ENCODE measurements around the gene PLEKHN1.
"Not testable (repeated sequence)": the region's sequence is repeated elsewhere in the genome, so short reads cannot be mapped to it uniquely, and the experiment has no call there.

PLEKHN1 gene

DNA sequence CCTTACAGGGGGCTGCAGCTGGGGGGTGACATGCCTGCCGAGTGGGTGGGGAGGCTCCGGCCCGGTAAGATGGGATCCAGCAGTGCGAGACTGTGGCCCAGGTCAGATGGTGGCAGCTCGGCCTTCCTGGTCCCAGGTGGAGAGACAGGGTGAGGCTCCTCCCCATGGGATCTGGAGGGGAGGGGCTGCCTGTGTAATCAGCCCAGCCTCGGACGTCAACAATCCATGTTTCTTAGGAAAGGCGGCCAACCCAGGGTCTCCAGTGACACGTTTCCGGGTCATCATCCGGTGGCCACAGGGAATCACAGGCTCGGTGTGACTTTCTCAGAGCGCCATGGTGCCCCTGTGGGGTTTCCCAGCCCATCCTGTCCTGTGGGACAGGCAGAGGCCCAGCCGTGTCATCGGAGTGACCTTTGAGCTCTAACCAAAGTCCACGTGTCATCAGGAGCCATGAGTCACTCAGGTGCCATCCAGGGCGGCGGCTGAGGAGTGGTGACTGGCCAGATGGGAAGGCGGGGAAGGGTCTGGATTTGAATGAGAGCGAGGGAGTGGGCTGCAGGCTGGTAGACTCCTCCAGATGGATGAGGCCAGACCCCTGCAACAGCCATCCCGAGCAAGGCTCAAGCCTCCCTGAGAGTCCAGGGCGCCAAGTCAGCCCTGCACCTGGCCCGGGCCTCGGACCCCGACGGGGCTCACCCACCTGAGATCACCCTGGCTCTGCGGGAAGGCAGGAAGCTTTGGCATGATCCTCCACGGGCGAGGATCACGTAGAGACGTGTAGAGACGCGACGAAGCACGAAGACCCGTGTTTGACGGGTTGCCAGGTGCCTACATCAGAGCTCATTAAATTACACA lies 40.2 kb downstream of the PLEKHN1 start:
- no peak for DNase-seq (ENCODE audit: low spot score)
- TF ChIP-seq CTCF (IDR thresholded peaks at IDR 0.05; ENCODE audit: extremely low read depth, missing control alignments) = no peak

DNA sequence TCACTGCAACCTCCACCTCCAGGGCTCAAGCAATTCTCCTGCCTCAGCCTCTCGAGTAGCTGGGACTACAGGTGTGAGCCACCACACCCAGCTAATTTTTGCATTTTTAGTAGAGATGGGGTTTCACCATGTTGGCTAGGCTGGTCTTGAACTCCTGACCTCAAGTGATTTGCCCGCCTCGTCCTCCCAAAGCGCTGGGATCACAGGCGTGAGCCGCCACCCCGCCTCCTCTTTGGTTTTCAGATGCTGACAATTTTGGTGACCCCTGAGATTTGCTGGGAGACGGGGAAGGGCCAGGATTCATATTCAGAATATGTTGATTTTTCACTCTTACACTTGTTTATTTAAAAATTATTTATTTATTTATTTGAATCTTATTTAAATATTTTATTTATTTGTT lies 43.8 kb downstream of the PLEKHN1 start:
- DNase-seq (ENCODE audit: low spot score) = not testable (repeated sequence)

DNA sequence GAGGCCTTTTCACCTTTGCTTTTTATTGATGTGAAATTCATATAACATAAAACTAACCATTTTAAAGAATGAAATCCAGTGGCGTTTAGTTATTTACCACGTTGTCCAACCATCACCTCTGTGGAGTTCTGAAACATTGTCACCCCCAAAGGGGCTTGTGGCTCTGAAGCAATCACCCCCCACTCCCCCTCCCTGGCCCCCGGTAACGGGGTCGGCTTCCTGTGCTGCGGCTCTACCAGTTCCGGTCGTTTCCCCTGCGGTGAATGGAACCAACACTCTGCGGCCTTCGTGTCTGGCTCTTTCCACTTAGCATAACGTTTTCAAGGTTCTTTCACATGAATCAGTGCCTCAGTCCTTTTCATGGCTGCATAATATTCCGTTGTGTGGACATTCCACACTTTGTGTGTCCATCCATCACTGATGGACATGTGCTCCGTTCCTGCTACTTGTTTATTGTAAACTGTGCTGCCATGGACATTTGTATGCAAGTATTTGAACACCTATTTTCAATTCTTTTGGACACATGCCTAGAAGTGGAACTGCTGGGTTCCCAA lies 45.2 kb downstream of the PLEKHN1 start:
- DNase-seq (ENCODE audit: low spot score) = no peak
- TF ChIP-seq CTCF (IDR thresholded peaks at IDR 0.05; ENCODE audit: extremely low read depth, missing control alignments) = no peak

DNA sequence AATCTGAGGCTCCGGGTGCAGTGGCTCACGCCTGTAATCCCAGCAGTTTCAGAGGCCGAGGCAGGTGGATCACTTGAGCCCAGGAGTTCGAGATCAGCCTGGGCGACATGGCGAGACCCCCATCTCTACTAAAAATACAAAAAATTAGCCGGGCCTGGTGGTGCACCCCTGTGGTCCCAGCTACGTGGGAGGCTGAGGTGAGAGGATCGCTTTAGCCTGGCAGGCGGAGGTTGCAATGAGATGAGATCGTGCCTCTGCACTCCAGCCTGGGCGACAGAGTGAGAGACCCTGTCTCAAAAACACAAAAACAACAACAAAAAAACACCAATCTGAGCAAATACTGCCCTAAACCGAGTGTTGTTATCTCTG lies 46.4 kb downstream of the PLEKHN1 start:
- DNase-seq (ENCODE audit: low spot score) = not testable (repeated sequence)

- no peak for TF ChIP-seq CTCF (IDR thresholded peaks at IDR 0.05; ENCODE audit: extremely low read depth, missing control alignments)
- DNase-seq (ENCODE audit: low spot score) = peak; percentile 84
These were observed 47.0 kb downstream of the PLEKHN1 start, which contains the start of gene ISG15 for GRCh38 chr1:1013105-1013921. ISG15 (plus strand) TSS chr1:1013497; CDS start chr1:1013574, 77 bp downstream.

GRCh38 chr1:1013922-1014648 lies 47.8 kb downstream of the PLEKHN1 start:
- peak; percentile 62 for DNase-seq (ENCODE audit: low spot score)
- TF ChIP-seq CTCF (IDR thresholded peaks at IDR 0.05; ENCODE audit: extremely low read depth, missing control alignments) = no peak

DNA sequence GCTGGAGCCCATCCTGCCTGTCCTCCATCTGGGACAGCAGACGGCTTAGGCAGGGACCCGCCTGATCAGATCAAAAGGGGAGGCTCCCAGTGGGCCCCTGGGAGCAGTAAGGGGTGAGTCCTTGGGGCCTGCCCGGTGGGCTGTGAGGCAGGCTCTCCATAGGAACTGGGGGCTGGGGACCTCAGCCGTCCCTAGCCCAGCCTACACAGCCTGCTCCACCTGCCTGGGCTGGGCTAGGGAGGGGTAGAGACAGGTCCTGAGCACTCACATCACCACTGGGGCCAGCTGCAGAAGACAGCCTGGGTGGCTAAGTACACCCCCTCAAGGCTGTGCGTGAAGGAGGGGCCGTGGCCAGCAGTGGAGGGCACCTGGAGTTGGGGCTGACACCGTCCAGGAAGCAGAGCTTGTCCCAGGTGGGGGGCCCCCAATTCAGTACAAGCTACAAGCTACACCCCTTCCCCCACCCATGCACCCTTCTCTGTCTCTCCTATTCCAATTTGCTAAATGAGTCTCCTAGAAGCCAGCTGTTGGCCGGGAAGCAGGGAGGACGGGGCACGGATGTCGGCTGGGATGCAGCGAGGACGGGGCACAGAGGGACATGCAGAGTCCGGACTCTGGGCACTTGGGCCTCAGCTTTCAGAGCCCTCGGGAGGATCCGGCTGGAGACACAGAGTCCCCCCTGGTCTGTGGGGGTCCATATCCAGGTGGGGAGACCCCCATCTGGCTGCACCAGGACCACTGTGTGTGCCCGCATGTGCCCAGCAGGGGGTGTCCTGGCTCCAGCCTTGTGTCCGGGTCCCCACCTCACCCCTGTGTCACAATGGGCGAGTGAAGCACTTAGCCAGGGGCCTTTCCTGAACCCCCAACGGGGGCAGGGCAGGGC lies 48.8 kb downstream of the PLEKHN1 start:
- DNase-seq (ENCODE audit: low spot score) = peak; percentile 22
- peak; percentile 32 for TF ChIP-seq CTCF (IDR thresholded peaks at IDR 0.05; ENCODE audit: extremely low read depth, missing control alignments)

GRCh38 chr1:1017397-1018320 lies 51.4 kb downstream of the PLEKHN1 start:
- DNase-seq (ENCODE audit: low spot score) = not testable (repeated sequence)

DNA sequence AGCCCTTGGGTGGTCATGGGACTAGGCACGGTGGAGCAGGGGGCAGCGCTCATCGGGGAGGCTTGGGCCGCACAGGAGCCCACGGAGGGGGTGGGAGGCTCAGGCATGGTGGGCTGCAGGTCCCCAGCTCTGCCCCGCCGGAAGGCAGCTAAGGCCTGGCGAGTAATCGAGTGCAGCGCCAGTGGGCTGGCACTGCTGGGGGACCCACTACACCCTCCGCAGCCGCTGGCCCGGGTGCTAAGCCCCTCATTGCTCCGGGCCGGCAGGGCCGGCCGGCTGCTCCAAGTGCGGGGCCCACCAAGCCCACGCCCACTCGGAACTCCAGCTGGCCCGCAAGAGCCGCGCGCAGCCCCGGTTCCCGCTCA lies 52.0 kb downstream of the PLEKHN1 start:
- DNase-seq (ENCODE audit: low spot score) = not testable (repeated sequence)
